Adrenal gland (tissue), 12 donors: ENCODE results near the gene TNIK. TPM values are rescaled to one million over a fixed set of nuclear protein-coding genes. Genes with fewer than 3 reads are reported as not detected.

Experiments
- DNase-seq, 7 donors: peaks; one replicate each; pipeline ENCODE4 v3.0.0-alpha.2; 2019 to 2020
- H3K27ac ChIP-seq, 5 donors: fragments of 200-600 bp; sonication (generic) in 4 of 5; 1 replicate in 3 of 5; 2 replicates in 2 of 5; pipeline versions ENCODE4 v1.5.1 to v1.8.0; 2016 to 2020; ENCODE audit warnings: mild to moderate bottlenecking in 1 of 5
- H3K27me3 ChIP-seq: fragments of 200-600 bp; 2 replicates; pipeline ENCODE4 v1.8.0; 2021
- H3K36me3 ChIP-seq, 2 donors: fragments of 200-600 bp; replicated peaks in 1 of 2; 1 replicate in 1 of 2; 2 replicates in 1 of 2; pipeline versions ENCODE4 v1.5.1 to v1.8.0; 2018 to 2022
- H3K4me1 ChIP-seq, 2 donors: fragments of 200-600 bp; replicated peaks in 1 of 2; 1 replicate in 1 of 2; 2 replicates in 1 of 2; pipeline versions ENCODE4 v1.5.1 to v1.8.0; 2018 to 2021
- H3K4me3 ChIP-seq, 4 donors: fragments of 200-600 bp; sonication (generic) in 3 of 4; one replicate each; pipeline ENCODE4 v1.5.1; 2016 to 2018
- H3K9me3 ChIP-seq, 3 donors: fragments of 200-600 bp; sonication (generic) in 1 of 3; replicated peaks in 1 of 3; 1 replicate in 2 of 3; 2 replicates in 1 of 3; pipeline versions ENCODE4 v1.5.1 to v1.8.0; 2016 to 2021
- POLR2A ChIP-seq, 2 donors: fragments of 450-650 bp; IDR thresholded peaks; one replicate each; pipeline ENCODE4 v1.6.1; 2017; ENCODE audit warnings: antibody characterized with exemption in 2 of 2, mild to moderate bottlenecking in 2 of 2, moderate library complexity in 1 of 2
- WGBS, 4 donors: extraction: QIAGEN DNeasy Blood & Tissue Kit in 2 of 4; methylation state at CpG; one replicate each; pipeline versions ENCODE4 v1.1.5 to v1.1.7; 2013 to 2017; 5-methylcytosine and 5-hydroxymethylcytosine counted together
- intact Hi-C, 2 donors: fragments of 100-400 bp; cut with DNase I; formaldehyde crosslinking; loops; one replicate each; pipeline versions ENCODE4 v1.14.1 to v1.15.0; 2022 to 2023
- polyA plus RNA-seq, 3 donors: library from polyadenylated mRNA; stranded (reverse); fragments of 200-250 nt in 2 of 3; fragments of 350-450 nt in 1 of 3; fragmentation: Illumina TruSeq in 1 of 3; extraction: RNeasy Lipid Tissue Mini Kit (QIAGEN cat#74804) in 1 of 3; gene quantifications; one replicate each; pipeline ENCODE4 v1.2.3, GENCODE V29; 2013 to 2014
- total RNA-seq, 9 donors: library from RNA; depleted of rRNA in 4 of 9; stranded (reverse); fragments of >200 nt in 4 of 9; fragments of 120-200 nt in 1 of 9; fragmentation: NEBNext Ultra II Directional in 1 of 9; extraction: Animal tissue kit (Norgen Biotek cat#: 25700) in 1 of 9; gene quantifications; one replicate each; pipeline versions ENCODE4 v1.1.0 to v1.2.4, GENCODE V29; 2013 to 2023
- TF ChIP-seq, protein P1 (sequence below), 6 experiments: fragments of 450-650 bp in 4 of 6; fragments of 200-600 bp in 2 of 6; sonication (generic) in 1 of 6; IDR thresholded peaks; 1 replicate in 5 of 6; 2 replicates in 1 of 6; pipeline versions ENCODE4 v1.5.1 to v1.8.0; 2016 to 2021; ENCODE audit warnings: antibody characterized with exemption in 6 of 6, mild to moderate bottlenecking in 2 of 6, moderate library complexity in 1 of 6
- donor health status: healthy with polysubstance abuse.
- donor health status: Bipolar disorder and iron deficiency.
- donor health status: DM: yes; HTN: yes; CAD: no.
- donor health status: DM: no; HTN: no; CAD: no.
- donor health status: DM: no; HTN: no; CAD: no.
- donor health status: DM: yes; HTN: yes; CAD: no.

TNIK gene
- total and polyA plus RNA-seq, 12 donors: 4.9 to 33.1 (median 10.7) TPM

DNA sequence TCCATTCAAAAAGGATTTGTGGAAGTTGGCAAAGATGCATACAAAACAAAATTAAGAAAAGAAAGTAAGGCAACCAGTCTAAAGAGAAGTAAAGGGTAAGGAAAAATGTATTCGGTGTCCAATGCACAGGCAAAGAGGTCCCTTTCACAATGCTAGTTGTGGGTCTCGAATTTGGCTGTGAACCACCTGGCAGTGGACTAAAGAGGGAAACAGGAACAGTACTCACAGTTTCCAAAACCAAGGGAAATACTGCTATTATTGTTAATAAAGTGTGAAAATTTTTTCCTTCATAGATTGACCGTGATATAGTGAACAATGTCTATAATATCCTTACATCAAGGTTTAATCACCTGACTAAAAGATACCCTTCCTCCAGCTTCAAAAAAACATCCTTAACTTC lies 57.9 kb downstream of the TNIK start:
- TF ChIP-seq POLR2A (IDR thresholded peaks at IDR 0.05): no peak
- TF ChIP-seq, protein P1, sequence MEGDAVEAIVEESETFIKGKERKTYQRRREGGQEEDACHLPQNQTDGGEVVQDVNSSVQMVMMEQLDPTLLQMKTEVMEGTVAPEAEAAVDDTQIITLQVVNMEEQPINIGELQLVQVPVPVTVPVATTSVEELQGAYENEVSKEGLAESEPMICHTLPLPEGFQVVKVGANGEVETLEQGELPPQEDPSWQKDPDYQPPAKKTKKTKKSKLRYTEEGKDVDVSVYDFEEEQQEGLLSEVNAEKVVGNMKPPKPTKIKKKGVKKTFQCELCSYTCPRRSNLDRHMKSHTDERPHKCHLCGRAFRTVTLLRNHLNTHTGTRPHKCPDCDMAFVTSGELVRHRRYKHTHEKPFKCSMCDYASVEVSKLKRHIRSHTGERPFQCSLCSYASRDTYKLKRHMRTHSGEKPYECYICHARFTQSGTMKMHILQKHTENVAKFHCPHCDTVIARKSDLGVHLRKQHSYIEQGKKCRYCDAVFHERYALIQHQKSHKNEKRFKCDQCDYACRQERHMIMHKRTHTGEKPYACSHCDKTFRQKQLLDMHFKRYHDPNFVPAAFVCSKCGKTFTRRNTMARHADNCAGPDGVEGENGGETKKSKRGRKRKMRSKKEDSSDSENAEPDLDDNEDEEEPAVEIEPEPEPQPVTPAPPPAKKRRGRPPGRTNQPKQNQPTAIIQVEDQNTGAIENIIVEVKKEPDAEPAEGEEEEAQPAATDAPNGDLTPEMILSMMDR (IDR thresholded peaks at IDR 0.05): no peak
- Histone ChIP-seq H3K4me1 (no peaks in the 10 kb centered on the region), H3K36me3 (no peaks in the 10 kb centered on the region), H3K27me3 (no peaks in the 10 kb centered on the region), H3K4me3 (no peak overlapping the region), H3K9me3 (no peaks in the 10 kb centered on the region), H3K27ac (no peak overlapping the region)
- DNase-seq: no peak
- intact Hi-C loops: no loop called here
- WGBS, 4 donors: 89 to 91% (median 90%) methylated on average over 3 of the region's 3 CpGs

GRCh38 chr3:171401432-171401831 lies 58.8 kb downstream of the TNIK start:
- Histone ChIP-seq H3K4me1 (no peaks in the 10 kb centered on the region), H3K4me3 (no peak overlapping the region), H3K27me3 (no peaks in the 10 kb centered on the region), H3K36me3 (no peaks in the 10 kb centered on the region), H3K9me3 (no peaks in the 10 kb centered on the region), H3K27ac (no peak overlapping the region)
- intact Hi-C loops: no loop called here
- TF ChIP-seq, protein P1 (IDR thresholded peaks at IDR 0.05): no peak
- TF ChIP-seq POLR2A (IDR thresholded peaks at IDR 0.05): no peak
- no peak for DNase-seq
- 67 to 83% (median 72%) methylated on average over 1 of the region's 1 CpG for WGBS, 4 donors

GRCh38 chr3:171399842-171400241 lies 60.4 kb downstream of the TNIK start:
- no peaks in the 10 kb centered on the region for H3K27me3 ChIP-seq
- H3K27ac ChIP-seq: no peak overlapping the region
- no peak for TF ChIP-seq POLR2A (IDR thresholded peaks at IDR 0.05)
- TF ChIP-seq, protein P1 (IDR thresholded peaks at IDR 0.05): no peak
- H3K4me1 ChIP-seq: no peaks in the 10 kb centered on the region
- intact Hi-C loops: no loop called here
- DNase-seq: no peak
- H3K4me3 ChIP-seq: no peak overlapping the region
- no peaks in the 10 kb centered on the region for H3K36me3 ChIP-seq
- WGBS, 4 donors: 87 to 97% (median 92%) methylated on average over 2 of the region's 2 CpGs
- no peaks in the 10 kb centered on the region for H3K9me3 ChIP-seq

GRCh38 chr3:171398343-171398742 lies 61.9 kb downstream of the TNIK start:
- TF ChIP-seq, protein P1 (IDR thresholded peaks at IDR 0.05): no peak
- no peak for TF ChIP-seq POLR2A (IDR thresholded peaks at IDR 0.05)
- no peak overlapping the region for H3K27ac ChIP-seq
- 91 to 99% (median 97%) methylated on average over 2 of the region's 2 CpGs for WGBS, 4 donors
- H3K4me3 ChIP-seq: no peak overlapping the region
- H3K9me3 ChIP-seq: no peaks in the 10 kb centered on the region
- H3K36me3 ChIP-seq: no peaks in the 10 kb centered on the region
- DNase-seq: no peak
- no peaks in the 10 kb centered on the region for H3K4me1 ChIP-seq
- no peaks in the 10 kb centered on the region for H3K27me3 ChIP-seq
- intact Hi-C loops: no loop called here
